ENCODE measurements around the gene RNF222.

RNF222 gene, protein sequence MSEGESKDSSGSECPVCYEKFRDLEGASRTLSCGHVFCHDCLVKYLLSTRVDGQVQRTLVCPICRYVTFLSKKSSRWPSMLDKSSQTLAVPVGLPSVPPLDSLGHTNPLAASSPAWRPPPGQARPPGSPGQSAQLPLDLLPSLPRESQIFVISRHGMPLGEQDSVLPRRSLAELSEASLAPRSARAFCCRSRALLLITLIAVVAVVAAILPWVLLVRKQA

GRCh38 chr17:8397636-8398035 is at the start of gene RNF222:
Gene RNF222, minus strand, starts transcription at chr17:8397827. Its CDS starts 4,366 bp downstream, at chr17:8393461.
- Histone ChIP-seq H3K4me1 (peaks cover 11% of the 10 kb centered on the region), H3K4me3 (no peak within 1 kb of the TSS), H3K9me3 (no peaks in the 10 kb centered on the region), H3K4me2 (no peak within 1 kb of the TSS), H4K20me1 (no peaks in the 10 kb centered on the region), H3K36me3 (no peaks in the 10 kb centered on the region), H3K27ac (no peak within 1 kb of the TSS), H3K9ac (no peak within 1 kb of the TSS), H3K27me3 (no peaks in the 10 kb centered on the region)
- TF ChIP-seq Cebpa-rat (IDR thresholded peaks at IDR 0.05), result no peak

DNA sequence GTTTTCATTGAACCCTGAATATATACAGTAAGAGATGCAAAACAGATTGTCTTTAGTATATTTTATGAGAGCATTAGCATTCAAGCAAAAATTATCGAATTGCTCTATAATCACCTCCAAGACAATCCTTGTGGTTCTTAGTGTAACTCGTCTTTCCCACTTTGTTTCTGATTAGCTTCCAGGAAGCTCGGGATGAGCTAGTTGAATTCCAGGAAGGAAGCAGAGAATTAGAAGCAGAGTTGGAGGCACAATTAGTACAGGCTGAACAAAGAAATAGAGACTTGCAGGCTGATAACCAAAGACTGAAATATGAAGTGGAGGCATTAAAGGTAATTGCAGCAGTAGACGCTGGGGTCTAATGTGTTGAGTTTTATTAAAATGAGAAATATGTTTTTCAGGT is 47.9 kb upstream of the RNF222 start:
- Histone ChIP-seq H3K27me3 (no peaks in the 10 kb centered on the region), H3K4me3 (no peak overlapping the region), H3K4me2 (no peak overlapping the region), H3K27ac (no peak overlapping the region), H3K4me1 (peaks cover 12% of the 10 kb centered on the region; the same call in 1 of the 2 replicates), H3K36me3 (peaks cover 88% of the 10 kb centered on the region), H3K9me3 (no peaks in the 10 kb centered on the region), H3K9ac (no peak overlapping the region), H4K20me1 (peaks cover 67% of the 10 kb centered on the region)
- no peak for TF ChIP-seq Cebpa-rat (IDR thresholded peaks at IDR 0.05)

- Histone ChIP-seq H3K4me3 (no peak overlapping the region), H3K9ac (no peak overlapping the region), H3K4me2 (no peak overlapping the region), H3K27me3 (no peaks in the 10 kb centered on the region), H3K4me1 (peaks cover 12% of the 10 kb centered on the region; the same call in 1 of the 2 replicates), H4K20me1 (peaks cover 78% of the 10 kb centered on the region), H3K36me3 (peaks cover 89% of the 10 kb centered on the region), H3K9me3 (no peaks in the 10 kb centered on the region), H3K27ac (no peak overlapping the region)
- TF ChIP-seq Cebpa-rat (IDR thresholded peaks at IDR 0.05), result no peak
Observed at GRCh38 chr17:8444494-8444893, 46.9 kb upstream of the RNF222 start.

DNA sequence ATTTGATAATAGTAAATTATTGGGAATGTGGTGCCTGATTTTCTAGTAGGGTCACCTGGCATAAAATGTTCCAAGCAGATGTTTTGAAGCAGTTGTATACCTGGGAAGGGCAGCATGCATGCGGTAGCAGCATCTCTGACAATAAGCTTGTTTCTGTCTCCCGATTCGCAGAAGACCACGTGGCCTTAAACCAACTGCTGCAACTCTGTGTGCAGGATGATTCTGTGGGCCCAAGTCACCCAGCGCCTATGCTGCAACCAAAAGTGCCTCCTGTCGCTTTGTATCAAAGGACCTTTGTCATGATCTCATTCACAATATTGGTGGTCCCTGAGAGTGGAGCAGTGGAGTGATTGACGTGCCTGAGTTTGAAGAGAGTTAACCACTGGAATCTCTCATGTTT is 46.1 kb upstream of the RNF222 start:
- Histone ChIP-seq H3K4me2 (no peak overlapping the region), H3K4me3 (no peak overlapping the region), H3K9me3 (no peaks in the 10 kb centered on the region), H3K27me3 (no peaks in the 10 kb centered on the region), H4K20me1 (peaks cover 85% of the 10 kb centered on the region), H3K36me3 (peaks cover 89% of the 10 kb centered on the region), H3K9ac (no peak overlapping the region), H3K4me1 (peaks cover 12% of the 10 kb centered on the region; the same call in 1 of the 2 replicates), H3K27ac (no peak overlapping the region)
- no peak for TF ChIP-seq Cebpa-rat (IDR thresholded peaks at IDR 0.05)

DNA sequence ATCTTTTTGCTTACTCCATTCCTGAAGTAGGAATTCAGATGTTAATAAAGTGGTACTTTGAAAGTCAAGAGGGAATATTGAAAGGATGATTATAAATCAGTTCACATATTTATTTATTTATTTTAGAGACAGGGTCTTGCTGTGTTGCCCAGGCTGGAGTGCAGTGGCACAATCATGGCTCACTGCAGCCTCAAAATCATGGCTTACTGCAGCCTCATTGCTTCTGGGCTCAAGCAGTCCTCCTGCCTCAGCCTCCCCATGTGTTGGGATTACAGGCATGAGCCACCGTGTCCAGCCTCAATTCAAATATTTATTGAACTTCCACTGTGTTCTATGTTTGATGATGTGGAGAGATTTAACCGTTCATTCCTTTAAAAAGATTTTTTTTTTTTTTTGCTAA is 44.7 kb upstream of the RNF222 start:
- no peak for TF ChIP-seq Cebpa-rat (IDR thresholded peaks at IDR 0.05)
- Histone ChIP-seq H3K36me3 (peaks cover 82% of the 10 kb centered on the region), H3K9ac (no peak overlapping the region), H4K20me1 (peaks cover 100% of the 10 kb centered on the region), H3K4me2 (no peak overlapping the region), H3K4me1 (peaks cover 26% of the 10 kb centered on the region), H3K9me3 (no peaks in the 10 kb centered on the region), H3K27me3 (no peaks in the 10 kb centered on the region), H3K27ac (no peak overlapping the region), H3K4me3 (no peak overlapping the region)

- no peak for TF ChIP-seq Cebpa-rat (IDR thresholded peaks at IDR 0.05)
- H3K27me3 ChIP-seq, result no peaks in the 10 kb centered on the region
- no peak overlapping the region for H3K27ac ChIP-seq
- peaks cover 32% of the 10 kb centered on the region for H3K4me1 ChIP-seq
- no peaks in the 10 kb centered on the region for H3K9me3 ChIP-seq
- H3K4me3 ChIP-seq, result no peak overlapping the region
- H3K36me3 ChIP-seq, result peaks cover 76% of the 10 kb centered on the region
- H4K20me1 ChIP-seq, result peaks cover 100% of the 10 kb centered on the region
- no peak overlapping the region for H3K4me2 ChIP-seq
- no peak overlapping the region for H3K9ac ChIP-seq
Observed at GRCh38 chr17:8441690-8442089, 44.1 kb upstream of the RNF222 start.

DNA sequence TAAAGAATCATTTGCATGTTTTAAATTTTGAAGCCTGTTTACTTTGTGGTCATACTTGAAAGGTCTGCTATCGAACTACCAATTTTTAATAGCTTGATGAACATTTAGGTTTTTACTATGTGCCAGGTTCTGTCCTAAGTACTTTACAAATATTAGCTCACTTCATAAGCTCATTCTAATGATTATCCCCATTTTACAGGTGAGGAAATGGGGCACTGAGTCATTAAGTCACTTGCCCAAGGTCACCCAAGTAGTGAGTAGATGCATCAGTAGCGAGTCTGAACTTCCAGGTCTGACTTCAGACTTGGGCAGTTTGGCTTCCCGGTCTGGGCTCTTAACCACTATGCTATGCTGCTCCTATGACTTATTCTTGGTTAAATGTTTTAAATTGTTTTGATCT is 42.1 kb upstream of the RNF222 start:
- no peak overlapping the region for H3K4me3 ChIP-seq
- H4K20me1 ChIP-seq, result peaks cover 89% of the 10 kb centered on the region
- H3K4me1 ChIP-seq, result peaks cover 38% of the 10 kb centered on the region

DNA sequence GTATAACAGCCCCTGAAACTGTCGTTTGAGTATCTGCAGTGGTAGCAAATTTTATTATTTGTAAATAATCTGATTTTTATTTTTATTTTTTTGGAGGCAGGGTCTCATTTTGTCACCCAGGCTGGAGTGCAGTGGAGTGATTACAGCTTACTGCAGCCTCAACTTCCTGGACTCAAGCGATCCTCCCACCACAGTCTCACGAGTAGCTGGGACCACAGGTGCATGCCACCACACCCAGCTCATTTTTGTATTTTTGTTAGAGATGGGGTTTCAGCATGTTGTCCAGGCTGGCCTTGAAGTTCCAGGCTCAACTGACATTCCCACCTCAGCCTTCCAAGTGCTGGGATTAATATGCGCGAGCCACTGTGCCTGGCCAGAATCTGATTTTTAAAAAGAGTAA is 40.8 kb upstream of the RNF222 start:
- peak overlapping the region; percentile 84 for H3K4me2 ChIP-seq
- TF ChIP-seq Cebpa-rat (IDR thresholded peaks at IDR 0.05), result no peak
- no peaks in the 10 kb centered on the region for H3K9me3 ChIP-seq
- H3K9ac ChIP-seq, result 0 out of 2 replicates have a peak overlapping the region, but pooled peaks have one; percentile 20
- no peaks in the 10 kb centered on the region for H3K27me3 ChIP-seq
- H3K4me1 ChIP-seq, result peaks cover 38% of the 10 kb centered on the region
- H4K20me1 ChIP-seq, result peaks cover 77% of the 10 kb centered on the region
- H3K4me3 ChIP-seq, result no peak overlapping the region
- H3K36me3 ChIP-seq, result peaks cover 45% of the 10 kb centered on the region
- no peak overlapping the region for H3K27ac ChIP-seq

More for the DNA sequence above, 42.1 kb upstream of the RNF222 start:
- Histone ChIP-seq H3K9me3 (no peaks in the 10 kb centered on the region), H3K27me3 (no peaks in the 10 kb centered on the region), H3K9ac (no peak overlapping the region), H3K36me3 (peaks cover 57% of the 10 kb centered on the region), H3K4me2 (no peak overlapping the region), H3K27ac (no peak overlapping the region)
- no peak for TF ChIP-seq Cebpa-rat (IDR thresholded peaks at IDR 0.05)

DNA sequence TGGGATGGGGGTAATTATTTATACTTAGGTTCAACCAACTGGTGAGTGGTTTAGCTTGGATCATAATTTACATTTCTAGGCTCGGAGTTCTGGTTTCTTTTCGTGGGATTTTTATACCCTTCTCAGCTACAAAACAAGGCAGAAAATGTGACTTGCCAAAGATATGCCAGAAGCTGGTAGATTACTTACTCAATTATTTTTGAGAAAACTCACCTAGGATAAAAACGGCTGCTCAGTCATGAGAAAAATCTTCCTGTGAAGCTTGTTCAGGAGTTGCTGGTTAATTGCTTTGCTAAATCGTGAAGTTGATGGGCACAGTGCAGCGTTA is 39.2 kb upstream of the RNF222 start:
- H3K36me3 ChIP-seq, result peaks cover 36% of the 10 kb centered on the region
- H3K4me3 ChIP-seq, result peak overlapping the region; percentile 96
- no peaks in the 10 kb centered on the region for H3K9me3 ChIP-seq
- peaks cover 60% of the 10 kb centered on the region for H4K20me1 ChIP-seq
- H3K27me3 ChIP-seq, result no peaks in the 10 kb centered on the region
- peak overlapping the region; percentile 84 for H3K4me2 ChIP-seq
- no peak for TF ChIP-seq Cebpa-rat (IDR thresholded peaks at IDR 0.05)
- peak overlapping the region; percentile 94 for H3K27ac ChIP-seq
- peak overlapping the region; percentile 96 for H3K9ac ChIP-seq
- peaks cover 37% of the 10 kb centered on the region for H3K4me1 ChIP-seq

- no peak for TF ChIP-seq Cebpa-rat (IDR thresholded peaks at IDR 0.05)
- Histone ChIP-seq H3K9ac (peak overlapping the region; percentile 96), H3K9me3 (no peaks in the 10 kb centered on the region), H3K4me3 (peak overlapping the region; percentile 96), H3K27me3 (no peaks in the 10 kb centered on the region), H3K4me1 (peaks cover 32% of the 10 kb centered on the region), H4K20me1 (peaks cover 55% of the 10 kb centered on the region), H3K27ac (peak overlapping the region; percentile 94), H3K4me2 (peak overlapping the region; percentile 84), H3K36me3 (peaks cover 32% of the 10 kb centered on the region)
Observed at GRCh38 chr17:8436169-8436843, 38.7 kb upstream of the RNF222 start.

Data from BLaER1 (cell line).